ENCODE data around the gene TCTN2.
A peak's percentile ranks its signal among the peaks of the same experiment; 100 is the strongest.

TCTN2 gene

DNA sequence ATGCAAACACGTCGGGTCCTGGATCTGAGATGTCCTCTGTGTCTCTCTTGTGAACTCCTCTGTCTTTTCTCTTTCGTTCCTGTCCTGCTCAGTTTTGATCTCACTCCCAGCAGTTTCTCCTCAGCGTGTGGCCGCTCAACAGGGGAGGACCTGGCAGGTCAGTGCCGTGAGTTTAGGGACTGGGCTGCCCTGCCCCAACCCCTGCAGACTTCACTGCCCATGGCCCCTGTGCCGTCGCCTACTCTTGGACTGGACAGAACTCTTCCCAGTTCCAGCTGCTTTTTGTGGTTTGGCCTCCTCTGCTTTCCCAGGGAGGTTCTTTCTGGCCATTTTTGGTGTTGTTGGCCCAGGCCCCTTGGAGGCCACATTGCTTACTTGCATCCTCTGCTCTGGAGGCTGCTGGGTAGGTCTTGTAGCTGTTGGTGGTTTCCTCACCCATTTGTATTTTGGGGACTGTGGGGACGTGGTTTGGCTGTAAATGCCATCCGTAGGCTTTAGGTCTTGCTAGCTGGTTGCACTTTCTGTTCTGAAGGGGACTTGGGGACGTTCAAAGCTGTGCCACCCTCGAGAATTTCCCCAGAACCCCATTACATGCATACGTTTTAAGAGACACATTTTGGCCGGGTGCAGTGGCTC, 71.1 kb downstream of the TCTN2 start:
- Histone ChIP-seq H3K4me2 (peak overlapping the region in 8 of 11 experiments; percentile 6 to 51 (median 36); a peak in 9 of 22 replicates), H3K9ac (no peak overlapping the region), H4K20me1 (peaks cover 0 to 9% (median 0%) of the 10 kb centered on the region in 11 experiments; a peak in 2 of 22 replicates), H3K36me3 (peaks cover 73 to 100% (median 95%) of the 10 kb centered on the region in 11 experiments), H3K4me3 (no peak overlapping the region), H3K9me3 (replicated peaks in 1 of 11) (no peaks in the 10 kb centered on the region), H3K27ac (peak overlapping the region in 5 of 11 experiments; percentile 2 to 53 (median 36); a peak in 7 of 22 replicates), H3K4me1 (peaks cover 6 to 28% (median 16%) of the 10 kb centered on the region in 10 experiments; a peak in 17 of 20 replicates), H3K27me3 (no peaks in the 10 kb centered on the region)
- no peak for TF ChIP-seq Cebpa-rat (IDR thresholded peaks at IDR 0.05)

DNA sequence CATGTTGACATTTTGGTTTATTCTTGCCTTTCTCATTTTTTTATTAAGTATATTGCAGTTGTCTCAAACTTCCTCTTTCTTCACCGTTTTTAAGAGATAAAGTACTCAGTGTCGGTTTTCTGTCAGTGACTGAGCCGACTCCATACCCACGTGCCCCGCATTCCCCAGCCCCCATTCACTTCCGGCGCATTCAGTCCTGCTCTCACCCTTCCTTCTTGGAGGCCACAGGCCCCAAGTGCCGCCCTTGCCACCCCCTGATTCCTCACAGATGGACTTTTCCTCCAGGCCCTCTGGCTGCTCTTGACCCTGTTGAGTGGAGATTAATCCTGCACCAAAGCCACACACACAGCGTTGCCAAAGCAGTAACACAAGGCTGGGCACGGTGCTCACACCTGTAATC, 72.1 kb downstream of the TCTN2 start:
- Histone ChIP-seq H3K9ac (peak overlapping the region in 3 of 11 experiments; percentile 18 to 31 (median 27); a peak in 2 of 22 replicates), H3K36me3 (peaks cover 68 to 100% (median 94%) of the 10 kb centered on the region in 11 experiments), H3K4me1 (peaks cover 6 to 31% (median 21%) of the 10 kb centered on the region in 10 experiments; a peak in 18 of 20 replicates), H3K27me3 (no peaks in the 10 kb centered on the region), H3K9me3 (replicated peaks in 1 of 11) (no peaks in the 10 kb centered on the region), H3K27ac (peak overlapping the region in 9 of 11 experiments; percentile 12 to 65 (median 53); a peak in 13 of 22 replicates), H3K4me3 (no peak overlapping the region), H3K4me2 (peak overlapping the region in 8 of 11 experiments; percentile 6 to 45 (median 36); a peak in 12 of 22 replicates), H4K20me1 (peaks cover 0 to 9% (median 0%) of the 10 kb centered on the region in 11 experiments; a peak in 1 of 22 replicates)
- TF ChIP-seq Cebpa-rat (IDR thresholded peaks at IDR 0.05): no peak

DNA sequence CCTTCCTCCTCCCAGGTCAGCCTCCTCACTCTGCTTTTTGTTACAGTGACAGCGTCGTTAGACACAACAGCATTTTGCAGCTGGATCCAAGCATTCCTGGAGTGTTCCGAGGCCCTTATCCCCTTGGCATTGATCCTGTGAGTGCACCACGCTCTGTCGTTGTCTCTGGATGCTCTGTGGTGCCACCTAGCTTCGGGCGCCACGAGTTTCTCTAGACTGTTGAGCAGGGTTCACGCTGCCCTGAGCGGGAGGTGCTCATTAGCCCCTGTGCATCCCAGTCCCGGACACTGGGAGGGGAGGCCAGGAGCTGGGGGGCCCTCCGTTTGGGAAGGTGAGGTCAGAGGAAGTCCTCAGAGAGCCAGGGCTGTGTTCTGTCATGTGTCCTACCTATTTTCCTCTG, 73.9 kb downstream of the TCTN2 start:
- no peak for TF ChIP-seq Cebpa-rat (IDR thresholded peaks at IDR 0.05)
- H3K36me3 ChIP-seq: peaks cover 63 to 99% (median 94%) of the 10 kb centered on the region in 11 experiments
- no peak overlapping the region for H3K4me2 ChIP-seq

DNA sequence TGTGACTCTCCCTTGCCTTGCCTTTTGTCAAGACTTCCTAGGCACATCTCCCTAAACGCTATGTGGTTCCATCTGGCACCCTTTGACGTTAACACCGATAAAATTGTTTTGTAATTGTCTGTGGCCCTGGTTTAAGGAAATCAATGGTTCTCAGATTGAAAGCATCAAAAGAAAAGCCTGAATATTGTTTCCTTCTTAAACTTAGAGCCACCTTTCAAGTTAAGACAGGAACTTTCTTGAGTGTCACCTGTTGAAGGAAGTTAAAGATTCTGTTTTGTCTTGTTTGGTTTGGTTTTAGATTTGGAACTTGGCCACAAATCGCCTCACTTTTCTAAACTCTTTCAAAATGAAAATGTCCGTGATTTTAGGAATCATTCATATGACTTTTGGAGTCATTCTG, 76.4 kb downstream of the TCTN2 start:
- no peaks in the 10 kb centered on the region for H3K27me3 ChIP-seq
- H3K27ac ChIP-seq: no peak overlapping the region
- H3K9me3 ChIP-seq (replicated peaks in 1 of 11): no peaks in the 10 kb centered on the region
- H4K20me1 ChIP-seq: peaks cover 0 to 8% (median 0%) of the 10 kb centered on the region in 11 experiments; a peak in 1 of 22 replicates
- H3K36me3 ChIP-seq: peaks cover 62 to 99% (median 94%) of the 10 kb centered on the region in 11 experiments
- H3K4me3 ChIP-seq: no peak overlapping the region
- TF ChIP-seq Cebpa-rat (IDR thresholded peaks at IDR 0.05): no peak
- peaks cover under 1 to 34% (median 20%) of the 10 kb centered on the region in 10 experiments; a peak in 18 of 20 replicates for H3K4me1 ChIP-seq
- peak overlapping the region in 3 of 11 experiments; percentile 45 to 53 (median 47); a peak in 5 of 22 replicates for H3K4me2 ChIP-seq
- no peak overlapping the region for H3K9ac ChIP-seq

More for the DNA sequence above, 73.9 kb downstream of the TCTN2 start:
- Histone ChIP-seq H3K27me3 (no peaks in the 10 kb centered on the region), H3K4me1 (peaks cover 6 to 39% (median 26%) of the 10 kb centered on the region in 10 experiments; a peak in 18 of 20 replicates), H3K9ac (no peak overlapping the region), H3K9me3 (replicated peaks in 1 of 11) (no peaks in the 10 kb centered on the region), H4K20me1 (peaks cover 0 to 8% (median 0%) of the 10 kb centered on the region in 11 experiments; a peak in 1 of 22 replicates), H3K4me3 (no peak overlapping the region), H3K27ac (no peak overlapping the region)

DNA sequence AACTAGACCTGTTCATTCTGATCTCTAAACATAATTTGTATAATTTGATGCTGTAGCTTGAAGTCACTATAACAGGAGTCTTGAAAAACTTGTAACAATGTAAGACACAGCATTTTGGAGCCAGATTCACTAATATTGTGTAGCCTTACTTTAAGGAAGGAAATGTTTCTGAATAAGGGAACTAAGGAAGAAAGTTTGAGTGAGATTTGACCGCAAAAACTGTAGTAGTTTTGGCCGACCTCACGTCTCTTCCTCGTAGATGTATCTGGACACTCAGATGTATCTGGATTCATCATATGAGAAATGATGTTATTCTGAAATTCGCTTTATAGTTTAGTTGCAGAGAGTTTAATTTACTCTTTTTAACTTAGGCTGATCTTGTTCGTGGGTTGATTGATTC, 77.2 kb downstream of the TCTN2 start:
- Histone ChIP-seq H3K9me3 (replicated peaks in 1 of 11) (no peaks in the 10 kb centered on the region), H3K27ac (no peak overlapping the region), H4K20me1 (peaks cover 0 to 8% (median 0%) of the 10 kb centered on the region in 11 experiments; a peak in 2 of 22 replicates), H3K9ac (no peak overlapping the region), H3K36me3 (peaks cover 70 to 100% (median 93%) of the 10 kb centered on the region in 11 experiments), H3K27me3 (no peaks in the 10 kb centered on the region), H3K4me2 (peak overlapping the region in 6 of 11 experiments; percentile 16 to 53 (median 46); a peak in 6 of 22 replicates), H3K4me3 (no peak overlapping the region), H3K4me1 (peaks cover 0 to 25% (median 13%) of the 10 kb centered on the region in 10 experiments; a peak in 15 of 20 replicates)
- no peak for TF ChIP-seq Cebpa-rat (IDR thresholded peaks at IDR 0.05)

DNA sequence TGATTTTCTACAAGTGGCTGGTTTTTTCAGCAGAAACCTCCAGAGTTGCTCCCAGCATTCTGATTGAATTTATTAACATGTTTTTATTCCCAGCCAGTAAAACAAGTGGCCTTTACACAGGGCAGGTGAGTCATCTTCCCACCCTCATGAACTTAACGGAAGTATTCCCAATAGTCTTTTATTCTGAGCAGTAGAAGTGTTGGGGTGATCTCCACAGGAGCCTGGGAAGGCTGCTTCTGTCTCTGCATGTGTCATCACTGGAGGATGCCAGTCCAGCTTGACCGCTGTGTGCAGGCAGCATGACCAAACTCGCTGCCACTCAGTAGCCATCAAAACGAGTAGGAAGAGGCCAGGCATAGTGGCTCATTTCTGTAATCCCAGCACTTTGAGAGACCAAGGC, 77.7 kb downstream of the TCTN2 start:
- no peaks in the 10 kb centered on the region for H3K27me3 ChIP-seq
- H3K4me1 ChIP-seq: peaks cover 0 to 21% (median 11%) of the 10 kb centered on the region in 10 experiments; a peak in 13 of 20 replicates
- TF ChIP-seq Cebpa-rat (IDR thresholded peaks at IDR 0.05): no peak
- H3K36me3 ChIP-seq: peaks cover 73 to 100% (median 93%) of the 10 kb centered on the region in 11 experiments
- no peak overlapping the region for H3K27ac ChIP-seq
- H3K4me2 ChIP-seq: peak overlapping the region in 3 of 11 experiments; percentile 6 to 53 (median 45); a peak in 5 of 22 replicates
- no peaks in the 10 kb centered on the region for H3K9me3 ChIP-seq (replicated peaks in 1 of 11)
- H3K4me3 ChIP-seq: no peak overlapping the region
- H3K9ac ChIP-seq: no peak overlapping the region
- peaks cover 0 to 9% (median 0%) of the 10 kb centered on the region in 11 experiments; a peak in 2 of 22 replicates for H4K20me1 ChIP-seq

DNA sequence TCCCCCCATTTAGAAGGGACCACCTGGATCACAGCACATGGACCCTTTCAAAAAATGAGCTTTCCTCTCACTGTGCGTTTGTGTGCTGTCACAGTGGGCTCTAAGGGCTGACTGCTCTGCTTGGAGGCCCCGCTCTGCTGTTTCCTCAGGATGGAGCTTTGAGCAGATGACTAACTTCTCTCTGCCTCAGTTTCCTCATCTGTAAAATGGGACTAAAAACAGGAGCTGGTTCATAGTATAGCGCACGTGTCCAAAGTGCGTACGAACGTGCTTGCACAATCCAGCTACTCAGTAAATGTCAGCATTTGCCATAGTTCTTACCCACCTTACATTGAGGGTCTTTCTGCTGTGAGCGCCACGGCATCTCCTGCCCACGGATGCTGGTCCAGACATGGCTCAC, 78.4 kb downstream of the TCTN2 start:
- peaks cover 0 to 21% (median 11%) of the 10 kb centered on the region in 10 experiments; a peak in 13 of 20 replicates for H3K4me1 ChIP-seq
- peaks cover 0 to 10% (median 0%) of the 10 kb centered on the region in 11 experiments; a peak in 1 of 22 replicates for H4K20me1 ChIP-seq
- H3K27ac ChIP-seq: no peak overlapping the region
- no peak overlapping the region for H3K4me3 ChIP-seq
- H3K9ac ChIP-seq: no peak overlapping the region
- H3K36me3 ChIP-seq: peaks cover 73 to 100% (median 93%) of the 10 kb centered on the region in 11 experiments
- no peaks in the 10 kb centered on the region for H3K27me3 ChIP-seq
- no peaks in the 10 kb centered on the region for H3K9me3 ChIP-seq (replicated peaks in 1 of 11)
- no peak overlapping the region for H3K4me2 ChIP-seq
- no peak for TF ChIP-seq Cebpa-rat (IDR thresholded peaks at IDR 0.05)

DNA sequence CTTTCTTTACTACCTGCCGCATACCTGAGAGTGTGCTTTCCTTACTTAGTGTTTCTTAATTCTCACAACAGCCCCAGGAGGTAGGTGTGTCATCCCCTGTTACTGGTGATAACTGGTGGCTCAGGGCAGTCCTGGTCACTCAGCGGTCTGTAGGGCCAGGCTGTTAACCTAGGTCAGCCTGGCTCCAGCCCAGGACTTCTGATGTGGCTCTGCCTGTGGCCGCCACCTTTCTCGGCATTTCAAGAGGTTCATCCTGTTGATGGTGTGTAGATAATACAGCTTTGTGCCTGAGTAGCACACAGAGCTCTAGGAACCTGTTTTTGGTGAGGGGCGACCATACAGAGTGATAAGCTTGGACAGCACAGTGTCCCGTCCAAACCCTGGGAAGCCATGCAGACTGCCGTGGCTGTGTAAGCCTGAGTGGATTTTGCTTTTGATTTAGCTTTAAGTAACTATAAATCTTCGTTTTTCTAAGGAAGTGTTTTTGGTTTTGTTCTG, 79.3 kb downstream of the TCTN2 start:
- Histone ChIP-seq H3K36me3 (peaks cover 73 to 100% (median 93%) of the 10 kb centered on the region in 11 experiments), H3K27ac (no peak overlapping the region), H3K9ac (no peak overlapping the region), H3K4me2 (no peak overlapping the region), H3K9me3 (replicated peaks in 1 of 11) (no peaks in the 10 kb centered on the region), H4K20me1 (peaks cover 0 to 13% (median 0%) of the 10 kb centered on the region in 11 experiments; a peak in 2 of 22 replicates), H3K4me3 (no peak overlapping the region), H3K4me1 (peaks cover 0 to 21% (median 11%) of the 10 kb centered on the region in 10 experiments; a peak in 13 of 20 replicates), H3K27me3 (no peaks in the 10 kb centered on the region)
- TF ChIP-seq Cebpa-rat (IDR thresholded peaks at IDR 0.05): no peak

DNA sequence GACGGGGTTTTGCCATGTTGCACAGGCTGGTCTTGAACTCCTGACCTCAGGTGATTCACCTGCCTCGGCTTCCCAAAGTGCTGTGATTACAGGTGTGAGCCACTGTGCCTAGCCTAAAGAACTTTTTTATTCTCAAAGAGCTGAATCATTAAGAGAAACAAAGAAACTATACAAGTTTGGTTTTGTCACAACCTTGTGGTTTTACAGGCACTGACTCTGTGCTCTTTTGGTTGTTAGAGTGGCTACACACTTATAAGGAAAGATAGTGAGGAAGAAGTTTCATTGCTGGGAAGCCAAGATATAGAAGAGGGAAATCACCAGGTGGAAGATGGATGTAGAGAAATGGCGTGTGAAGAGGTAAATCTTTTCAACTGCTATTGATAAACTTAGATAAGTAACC, 81.1 kb downstream of the TCTN2 start:
- Histone ChIP-seq H3K4me3 (no peak overlapping the region), H4K20me1 (peaks cover 0 to 13% (median 0%) of the 10 kb centered on the region in 11 experiments; a peak in 2 of 22 replicates), H3K4me2 (no peak overlapping the region), H3K27ac (no peak overlapping the region), H3K4me1 (peaks cover 0 to 18% (median 11%) of the 10 kb centered on the region in 10 experiments; a peak in 13 of 20 replicates), H3K36me3 (peaks cover 72 to 99% (median 91%) of the 10 kb centered on the region in 11 experiments), H3K9ac (no peak overlapping the region), H3K27me3 (no peaks in the 10 kb centered on the region), H3K9me3 (replicated peaks in 1 of 11) (no peaks in the 10 kb centered on the region)
- TF ChIP-seq Cebpa-rat (IDR thresholded peaks at IDR 0.05): no peak

All from BLaER1 treated with 17β-estradiol and CSF1 and Interleukin-3, amounts not matched to agents 10 nM and 100 nM (cell line).